Upper lobe of left lung (tissue), 4 donors: Measurements from ENCODE around the gene SPOCK1.

Experiments
- CTCF ChIP-seq, 6 experiments: fragments of 450-650 bp in 4 of 6; fragments of 200-600 bp in 2 of 6; sonication (generic) in 2 of 6; IDR thresholded peaks; one replicate each; pipeline ENCODE4 v1.5.1; 2016 to 2019; ENCODE audit warnings: antibody characterized with exemption in 6 of 6
- POLR2A ChIP-seq, 4 donors: fragments of 450-650 bp; IDR thresholded peaks; one replicate each; pipeline ENCODE4 v1.5.1; 2016 to 2017; ENCODE audit warnings: antibody characterized with exemption in 4 of 4, mild to moderate bottlenecking in 2 of 4
- POLR2AphosphoS5 ChIP-seq, 2 donors: sonication (generic); formaldehyde crosslinking; IDR thresholded peaks; one replicate each; pipeline ENCODE4 v1.5.1; 2017; ENCODE audit warnings: antibody characterized with exemption in 2 of 2

GRCh38 chr5:137265457-137265856 is 233.7 kb downstream of the SPOCK1 start:
- TF ChIP-seq CTCF (IDR thresholded peaks at IDR 0.05) (no peak), POLR2A (IDR thresholded peaks at IDR 0.05) (no peak), POLR2AphosphoS5 (IDR thresholded peaks at IDR 0.05) (no peak)
